Mesodermal cell (in vitro differentiated cells): ENCODE results near the gene FRMD4A.
"Not testable (repeated sequence)": the region's sequence is repeated elsewhere in the genome, so short reads cannot be mapped to it uniquely, and the experiment has no call there.

Source experiments
- H3K27ac ChIP-seq: 2 replicates; pipeline ENCODE4 v1.7.0; 2013; ENCODE audit warnings: mild to moderate bottlenecking, low read depth, low read length, moderate library complexity; ENCODE audit not compliant: severe bottlenecking
- H3K36me3 ChIP-seq: 2 replicates; pipeline ENCODE4 v1.7.1; 2013; ENCODE audit warnings: mild to moderate bottlenecking, low read length, moderate library complexity; ENCODE audit not compliant: control insufficient read depth, insufficient read depth
- H3K4me1 ChIP-seq: one replicate; pipeline ENCODE4 v1.7.1; 2013; ENCODE audit warnings: mild to moderate bottlenecking, low read length; ENCODE audit not compliant: insufficient read depth, control insufficient read depth, poor library complexity, severe bottlenecking
- H3K4me3 ChIP-seq: 2 replicates; pipeline ENCODE4 v1.7.0; 2013; ENCODE audit warnings: low read length, control low read depth, mild to moderate bottlenecking; ENCODE audit not compliant: insufficient read depth, poor library complexity, severe bottlenecking; ENCODE audit errors: extremely low read depth
- H3K9me3 ChIP-seq: 2 replicates; pipeline ENCODE4 v1.7.1; 2013; ENCODE audit warnings: mild to moderate bottlenecking, low read length, moderate library complexity; ENCODE audit not compliant: control insufficient read depth
- WGBS, 2 experiments: methylation state at CpG; one replicate each; pipeline ENCODE4 v1.1.5; 2013; ENCODE audit warnings: missing lambda C conversion rate in 2 of 2; ENCODE audit not compliant: insufficient coverage in 2 of 2; 5-methylcytosine and 5-hydroxymethylcytosine counted together

The FRMD4A gene

DNA sequence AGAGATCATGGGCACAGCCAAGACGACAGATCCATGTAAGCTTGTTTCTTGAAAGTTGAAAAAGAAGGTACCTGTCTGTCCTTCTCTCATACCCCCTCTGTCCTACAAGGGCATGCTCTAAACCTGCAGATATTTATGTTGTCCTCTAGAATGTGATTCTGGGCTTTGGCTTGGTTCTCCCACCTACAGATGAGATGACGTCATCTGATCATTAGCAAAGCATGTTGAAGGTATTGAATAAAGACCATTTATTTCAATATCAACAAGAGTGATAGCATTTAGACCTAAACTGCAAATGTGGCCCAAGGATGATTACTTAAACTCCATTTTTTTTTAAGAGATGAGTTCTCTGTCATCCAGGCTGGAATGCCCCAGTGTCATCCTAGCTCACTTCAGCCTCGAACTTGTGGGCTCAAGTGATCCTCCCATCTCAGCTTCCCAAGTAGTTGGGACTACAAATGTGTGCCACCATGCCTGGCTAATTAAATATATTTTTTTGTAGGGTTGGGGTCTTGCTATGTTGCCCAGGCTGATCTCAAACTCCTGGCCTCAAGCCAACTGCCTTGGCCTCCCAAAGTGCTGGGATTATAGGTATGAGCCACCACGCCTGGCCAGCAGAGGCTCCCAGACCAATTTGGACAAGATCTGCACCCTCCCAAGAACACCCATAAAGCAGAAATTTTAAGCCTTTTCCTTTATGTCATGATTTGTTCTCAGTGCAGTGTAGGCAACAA is 559.8 kb downstream of the FRMD4A start:
- 88 to 100% methylated on average over 1 to 2 of the region's 4 CpGs for WGBS, 2 experiments
- Histone ChIP-seq H3K4me1 (peaks cover 6% of the 10 kb centered on the region), H3K27ac (no peak overlapping the region), H3K4me3 (no peak overlapping the region), H3K9me3 (peaks cover 5% of the 10 kb centered on the region), H3K36me3 (peaks cover 41% of the 10 kb centered on the region)

DNA sequence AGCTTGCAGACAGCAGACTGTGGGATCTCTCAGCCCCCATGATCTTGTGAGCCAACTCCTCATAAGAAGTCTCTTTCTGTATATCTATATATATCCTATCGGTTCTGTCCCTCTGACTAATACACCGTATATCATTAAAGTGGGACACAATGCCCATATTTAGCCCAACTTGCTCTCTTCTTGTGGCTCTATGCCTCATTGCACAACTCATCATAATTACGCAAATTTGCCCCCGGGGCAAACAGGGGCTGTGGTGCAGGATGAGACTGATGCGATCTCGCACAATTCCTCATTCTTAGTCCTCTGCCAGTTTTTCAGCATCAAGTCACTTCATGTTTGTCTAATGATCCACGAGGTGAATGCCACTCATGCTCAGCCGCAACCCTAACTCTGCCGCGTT is 560.8 kb downstream of the FRMD4A start:
- peaks cover 37% of the 10 kb centered on the region for H3K36me3 ChIP-seq
- no peaks in the 10 kb centered on the region for H3K9me3 ChIP-seq
- no peak overlapping the region for H3K27ac ChIP-seq
- no peak overlapping the region for H3K4me3 ChIP-seq
- WGBS, 2 experiments: 95% methylated on average over 8 of the region's 10 CpGs
- H3K4me1 ChIP-seq: peaks cover 12% of the 10 kb centered on the region

DNA sequence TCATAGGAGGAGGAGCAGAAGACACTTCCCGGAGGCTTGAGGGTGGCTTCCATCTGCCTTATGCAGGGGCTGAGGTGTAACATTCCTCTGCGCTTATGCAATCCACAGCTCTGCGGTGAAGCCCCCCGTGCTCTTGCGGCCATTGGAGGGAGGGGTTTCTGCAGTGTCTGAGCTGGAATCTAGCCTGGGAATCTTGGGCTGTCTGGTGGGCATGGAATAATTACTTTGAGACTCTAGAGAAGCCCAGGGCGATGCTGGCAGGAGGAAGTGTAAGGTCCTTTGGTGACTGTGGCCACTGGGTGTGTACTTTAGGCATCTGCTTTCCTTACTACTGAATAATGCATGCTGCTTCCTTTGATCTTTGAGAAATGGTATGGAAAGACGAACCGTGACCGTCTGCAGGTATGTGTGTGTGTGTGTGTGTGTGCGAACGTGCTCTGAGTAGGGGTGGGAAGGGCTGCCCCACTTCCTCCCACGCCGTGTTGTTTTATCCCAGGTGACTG is 563.0 kb downstream of the FRMD4A start:
- no peak overlapping the region for H3K4me3 ChIP-seq
- no peak overlapping the region for H3K27ac ChIP-seq
- H3K9me3 ChIP-seq: no peaks in the 10 kb centered on the region
- H3K4me1 ChIP-seq: peaks cover 16% of the 10 kb centered on the region
- peaks cover 37% of the 10 kb centered on the region for H3K36me3 ChIP-seq
- 53 to 62% methylated on average over 6 to 11 of the region's 13 CpGs for WGBS, 2 experiments

DNA sequence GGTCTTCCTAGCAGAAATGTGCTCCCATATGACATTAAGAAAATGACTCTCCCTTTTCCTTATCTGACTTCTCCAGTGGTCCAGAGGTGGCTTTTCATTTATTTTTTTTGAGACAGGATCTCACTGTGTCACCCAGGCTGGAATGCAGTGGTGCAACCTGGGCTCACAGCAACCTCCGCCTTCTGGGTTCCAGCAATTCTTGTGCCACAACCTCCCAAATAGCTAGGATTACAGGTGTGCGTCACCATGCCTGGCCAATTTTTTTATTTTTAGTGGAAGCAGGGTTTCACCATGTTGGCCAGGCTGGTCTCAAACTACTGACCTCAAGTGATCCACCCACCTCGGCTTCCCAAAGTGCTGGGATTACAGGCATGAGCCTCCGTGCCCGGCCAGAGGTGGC is 563.6 kb downstream of the FRMD4A start:
- not testable (repeated sequence) for H3K27ac ChIP-seq, H3K9me3 ChIP-seq, H3K4me3 ChIP-seq
- WGBS, 2 experiments: 95 to 100% methylated on average over 2 to 4 of the region's 5 CpGs
- H3K36me3 ChIP-seq: peaks cover 36% of the 10 kb centered on the region
- peaks cover 16% of the 10 kb centered on the region for H3K4me1 ChIP-seq

DNA sequence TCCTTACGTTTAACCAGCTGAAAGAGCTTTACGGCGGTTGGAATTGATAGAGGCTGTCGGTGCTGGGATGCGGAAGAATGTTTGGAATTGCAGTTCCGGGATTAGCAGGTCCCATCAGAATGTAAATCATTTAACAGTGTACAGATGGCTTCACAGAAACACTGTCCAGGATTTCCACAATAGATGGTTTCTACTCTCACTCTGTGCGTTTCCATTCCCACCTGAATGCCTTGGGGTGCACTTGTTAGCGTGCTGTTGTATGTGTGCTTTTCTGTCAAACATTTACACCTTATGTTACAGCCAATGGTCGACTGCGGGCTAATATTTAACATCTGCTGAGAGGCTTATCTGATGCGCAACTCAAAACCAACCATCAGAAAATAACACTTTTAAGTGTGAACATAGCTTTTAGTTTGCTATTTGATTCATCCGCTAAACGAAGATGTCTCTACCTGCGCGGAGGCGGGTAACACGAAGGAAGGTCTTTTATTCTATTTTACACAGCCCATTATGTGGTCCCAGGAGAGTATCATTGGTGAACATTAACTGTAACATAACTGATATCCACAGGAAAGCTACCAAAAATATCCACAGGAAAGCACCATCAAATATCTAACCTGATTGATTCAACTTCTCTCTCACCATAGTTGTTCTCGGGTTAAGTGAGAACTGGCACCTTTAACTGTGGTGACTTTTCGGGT is 564.9 kb downstream of the FRMD4A start:
- no peak overlapping the region for H3K4me3 ChIP-seq
- no peaks in the 10 kb centered on the region for H3K9me3 ChIP-seq
- no peak overlapping the region for H3K27ac ChIP-seq
- WGBS, 2 experiments: 93 to 94% methylated on average over 7 to 9 of the region's 19 CpGs
- H3K36me3 ChIP-seq: peaks cover 39% of the 10 kb centered on the region
- peaks cover 17% of the 10 kb centered on the region for H3K4me1 ChIP-seq

DNA sequence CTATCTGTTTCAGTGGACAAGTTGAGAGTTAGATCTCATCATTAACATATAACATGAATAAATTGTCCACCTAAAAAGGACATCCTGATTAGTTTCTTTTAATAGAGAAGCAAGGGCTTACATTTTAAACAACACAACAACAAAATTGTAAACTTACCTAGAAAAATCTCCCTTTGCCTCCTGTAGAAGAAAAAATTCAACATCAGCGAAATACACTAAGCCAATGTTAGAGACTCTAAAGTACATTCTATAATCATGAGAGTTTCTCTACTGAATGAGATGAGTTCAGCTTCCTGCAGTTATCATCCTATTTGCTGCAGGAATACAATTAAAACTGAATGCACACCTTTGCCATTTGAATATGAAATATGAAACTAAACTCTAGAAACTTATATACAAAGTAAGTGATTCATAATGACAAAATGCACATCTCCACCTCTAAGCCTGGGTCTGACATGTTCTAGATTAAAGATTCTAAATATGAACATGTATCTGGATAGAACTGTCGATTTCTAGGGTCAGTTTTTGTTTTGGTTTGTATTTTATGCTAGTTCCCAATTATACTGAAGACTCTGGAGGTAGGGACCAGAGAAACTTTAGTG is 569.1 kb downstream of the FRMD4A start:
- H3K27ac ChIP-seq: no peak overlapping the region
- no peak overlapping the region for H3K4me3 ChIP-seq
- WGBS, 2 experiments: 80% methylated on average over 1 of the region's 2 CpGs; no CpG with 5 or more reads in 1 of the 2 experiments
- no peaks in the 10 kb centered on the region for H3K9me3 ChIP-seq
- peaks cover 35% of the 10 kb centered on the region for H3K4me1 ChIP-seq
- peaks cover 42% of the 10 kb centered on the region for H3K36me3 ChIP-seq

DNA sequence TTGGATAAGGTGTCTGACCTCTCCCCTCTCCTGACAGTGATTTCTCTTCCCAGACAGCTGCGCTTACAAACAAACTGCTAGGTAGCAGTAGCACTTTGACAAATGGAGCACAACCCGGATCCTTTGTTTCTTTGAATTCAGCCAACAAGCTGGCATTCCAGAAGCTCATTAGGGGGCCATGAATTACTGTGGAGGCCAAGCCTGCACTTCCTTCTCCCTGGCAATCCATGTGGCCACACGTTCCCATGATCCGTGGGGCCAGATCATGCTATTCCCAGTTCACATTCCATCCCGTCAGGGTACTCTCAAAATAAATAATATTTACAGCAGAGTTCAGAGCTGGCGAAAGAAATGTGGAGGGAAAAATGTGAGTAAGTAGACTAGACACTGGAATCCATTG is 571.6 kb downstream of the FRMD4A start:
- H3K4me1 ChIP-seq: peaks cover 26% of the 10 kb centered on the region
- H3K36me3 ChIP-seq: peaks cover 31% of the 10 kb centered on the region
- H3K9me3 ChIP-seq: no peaks in the 10 kb centered on the region
- no peak overlapping the region for H3K4me3 ChIP-seq
- 20 to 28% methylated on average over 2 to 4 of the region's 6 CpGs for WGBS, 2 experiments
- H3K27ac ChIP-seq: peak overlapping the region; percentile 91

DNA sequence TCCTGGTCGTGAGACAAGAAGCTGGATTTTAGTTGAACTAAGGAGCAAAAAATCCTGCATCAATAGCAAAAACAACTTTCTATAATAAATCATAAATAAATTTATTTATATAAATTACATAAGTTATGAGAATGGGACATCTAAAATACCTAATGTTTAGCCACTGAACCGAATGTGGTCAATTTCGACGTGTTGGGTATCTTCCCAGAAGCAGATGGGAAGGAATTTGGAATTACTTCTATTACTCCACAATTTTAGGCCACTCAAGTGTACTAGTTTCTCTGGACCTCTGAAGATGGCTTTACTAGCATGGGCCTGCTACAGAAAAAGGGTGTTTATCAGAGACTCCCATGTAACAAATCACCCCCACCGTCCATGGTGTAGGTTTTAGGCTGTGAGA is 572.0 kb downstream of the FRMD4A start:
- Histone ChIP-seq H3K36me3 (peaks cover 27% of the 10 kb centered on the region), H3K9me3 (no peaks in the 10 kb centered on the region), H3K4me1 (peaks cover 26% of the 10 kb centered on the region), H3K27ac (peak overlapping the region; percentile 91), H3K4me3 (no peak overlapping the region)
- 29 to 50% methylated on average over 1 to 2 of the region's 5 CpGs for WGBS, 2 experiments

DNA sequence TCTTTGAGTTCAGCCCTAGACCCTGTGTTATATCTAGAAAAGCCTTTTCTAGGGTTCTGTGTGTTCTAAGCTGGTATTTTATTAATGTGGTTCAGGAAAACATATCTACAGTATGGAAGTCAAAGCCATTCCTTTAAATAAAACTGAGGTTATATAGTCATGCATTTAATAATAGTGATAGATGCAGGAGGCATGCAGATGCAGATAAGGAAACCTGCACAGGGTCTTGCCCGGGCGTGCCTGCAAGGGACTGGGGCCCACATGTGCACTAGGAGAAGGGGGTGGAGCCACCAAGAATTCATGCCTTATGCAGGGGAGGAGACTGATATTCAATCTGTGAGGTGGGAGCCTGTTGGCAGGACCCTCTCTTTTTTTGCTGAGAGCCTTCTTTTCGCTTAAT is 572.4 kb downstream of the FRMD4A start:
- Histone ChIP-seq H3K4me1 (peaks cover 26% of the 10 kb centered on the region), H3K9me3 (no peaks in the 10 kb centered on the region), H3K36me3 (peaks cover 24% of the 10 kb centered on the region), H3K27ac (peak overlapping the region; percentile 91), H3K4me3 (no peak overlapping the region)
- WGBS, 2 experiments: 56 to 75% methylated on average over 2 of the region's 3 CpGs

DNA sequence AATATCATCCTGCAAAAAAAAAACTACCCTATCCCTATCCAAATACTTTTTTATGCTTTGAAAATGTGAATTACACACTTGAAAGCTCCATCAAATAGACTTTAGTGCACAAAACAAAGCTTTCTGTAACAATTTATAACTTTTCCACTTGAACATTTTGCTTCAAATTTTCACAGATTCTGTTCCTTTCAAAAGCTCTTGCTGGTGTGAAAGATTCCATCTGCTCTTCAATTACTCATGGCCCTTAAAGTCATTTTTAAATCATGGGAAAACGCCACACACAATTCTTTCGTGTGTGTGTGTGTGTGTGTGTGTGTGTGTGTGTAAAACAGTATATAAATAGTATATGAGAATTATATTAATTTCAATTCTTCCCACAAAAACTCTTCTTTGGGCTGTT is 576.4 kb downstream of the FRMD4A start:
- H3K36me3 ChIP-seq: peaks cover 15% of the 10 kb centered on the region
- WGBS, 2 experiments: no CpG with 5 or more reads among the region's 2 CpGs
- no peak overlapping the region for H3K27ac ChIP-seq
- H3K9me3 ChIP-seq: no peaks in the 10 kb centered on the region
- no peak overlapping the region for H3K4me3 ChIP-seq
- H3K4me1 ChIP-seq: peaks cover 13% of the 10 kb centered on the region
